ENCODE measurements around the gene CAMTA1.

Gene CAMTA1

GRCh38 chr1:7049913-7050625 lies 264.8 kb downstream of the CAMTA1 start:
- no peak for DNase-seq (ENCODE audit: low spot score)
- TF ChIP-seq CTCF (IDR thresholded peaks at IDR 0.05; ENCODE audit: borderline replicate concordance, control extremely low read depth, extremely low read depth, insufficient read depth, missing control alignments), result no peak
- in situ Hi-C loops (cut with MboI; ENCODE audit: low sequenced_read_pairs, unreplicated experiment), result loop anchor here (25.0 kb wide), 1 partner anchor 587 kb away; no protein-coding TSS in a partner anchor

GRCh38 chr1:7050751-7051665 lies 265.8 kb downstream of the CAMTA1 start:
- no peak for TF ChIP-seq CTCF (IDR thresholded peaks at IDR 0.05; ENCODE audit: borderline replicate concordance, control extremely low read depth, extremely low read depth, insufficient read depth, missing control alignments)
- in situ Hi-C loops (cut with MboI; ENCODE audit: low sequenced_read_pairs, unreplicated experiment), result no loop called here
- no peak for DNase-seq (ENCODE audit: low spot score)

GRCh38 chr1:7052701-7053100 lies 267.4 kb downstream of the CAMTA1 start:
- TF ChIP-seq CTCF (IDR thresholded peaks at IDR 0.05; ENCODE audit: borderline replicate concordance, control extremely low read depth, extremely low read depth, insufficient read depth, missing control alignments), result no peak
- DNase-seq (ENCODE audit: low spot score), result no peak
- in situ Hi-C loops (cut with MboI; ENCODE audit: low sequenced_read_pairs, unreplicated experiment), result no loop called here

- no peak for DNase-seq (ENCODE audit: low spot score)
- in situ Hi-C loops (cut with MboI; ENCODE audit: low sequenced_read_pairs, unreplicated experiment), result no loop called here
- no peak for TF ChIP-seq CTCF (IDR thresholded peaks at IDR 0.05; ENCODE audit: borderline replicate concordance, control extremely low read depth, extremely low read depth, insufficient read depth, missing control alignments)
These were observed 275.5 kb downstream of the CAMTA1 start for GRCh38 chr1:7060745-7061144.

- in situ Hi-C loops (cut with MboI; ENCODE audit: low sequenced_read_pairs, unreplicated experiment), result no loop called here
- no peak for DNase-seq (ENCODE audit: low spot score)
- TF ChIP-seq CTCF (IDR thresholded peaks at IDR 0.05; ENCODE audit: borderline replicate concordance, control extremely low read depth, extremely low read depth, insufficient read depth, missing control alignments), result no peak
These were observed 277.2 kb downstream of the CAMTA1 start for GRCh38 chr1:7062346-7063061.

- in situ Hi-C loops (cut with MboI; ENCODE audit: low sequenced_read_pairs, unreplicated experiment), result no loop called here
- TF ChIP-seq CTCF (IDR thresholded peaks at IDR 0.05; ENCODE audit: borderline replicate concordance, control extremely low read depth, extremely low read depth, insufficient read depth, missing control alignments), result no peak
- DNase-seq (ENCODE audit: low spot score), result no peak
These were observed 278.7 kb downstream of the CAMTA1 start for GRCh38 chr1:7063981-7064380.
